H1 (cell line): ENCODE results near the gene SOX6. TPM values are rescaled to one million over a fixed set of nuclear protein-coding genes. Genes with fewer than 3 reads are reported as not detected.

Source experiments
- CTCF ChIA-PET: fragments of 300-600 bp; sonication (Branson Sonifier 250); formaldehyde crosslinking; loops from one replicate; lab custom pipeline; 2021; ENCODE audit not compliant: partially characterized antibody; lab: Charles Lee
- POLR2A ChIA-PET: fragments of 300-600 bp; sonication (Branson Sonifier 250); formaldehyde crosslinking; loops from one replicate; lab custom pipeline; 2021; ENCODE audit warnings: inconsistent platforms; ENCODE audit not compliant: partially characterized antibody; lab: Charles Lee
- DNase-seq, 2 experiments: peaks; one replicate each; pipeline versions ENCODE4 v3.0.0 to v3.0.0-alpha.2; 2010 to 2022; ENCODE audit warnings: low spot score in 2 of 2, low read depth in 1 of 2, mixed read lengths in 1 of 2
- FAIRE-seq: peaks from 2 replicates; lab custom pipeline; 2011; peaks lifted over from hg19 to GRCh38; lab: Jason Lieb, UNC
- H2AFZ ChIP-seq: 2 replicates; pipeline ENCODE4 v1.8.1; 2012; ENCODE audit warnings: low read length, inconsistent platforms
- H2AK5ac ChIP-seq: 2 replicates; pipeline ENCODE4 v1.6.1; 2013; ENCODE audit warnings: low read depth, low read length
- H2BK120ac ChIP-seq: replicated peaks from 2 replicates; pipeline ENCODE3; 2013; ENCODE audit warnings: low read depth, low read length, inconsistent platforms
- H2BK12ac ChIP-seq: 2 replicates; pipeline ENCODE4 v1.6.1; 2013; ENCODE audit warnings: low read depth, low read length
- H2BK15ac ChIP-seq: 2 replicates; pipeline ENCODE4 v1.6.1; 2013; ENCODE audit warnings: low read length
- H2BK20ac ChIP-seq: 2 replicates; pipeline ENCODE4 v1.6.1; 2013; ENCODE audit warnings: low read length
- H2BK5ac ChIP-seq: 2 replicates; pipeline ENCODE4 v1.6.1; 2013; ENCODE audit warnings: low read depth, low read length
- H3K14ac ChIP-seq: 2 replicates; pipeline ENCODE4 v1.6.1; 2013; ENCODE audit warnings: inconsistent platforms; ENCODE audit not compliant: insufficient read length
- H3K18ac ChIP-seq: 2 replicates; pipeline ENCODE4 v1.6.1; 2013; ENCODE audit warnings: low read length; ENCODE audit errors: extremely low read depth
- H3K23ac ChIP-seq: 2 replicates; pipeline ENCODE4 v1.6.1; 2013; ENCODE audit warnings: inconsistent platforms; ENCODE audit not compliant: insufficient read length
- H3K23me2 ChIP-seq: 2 replicates; pipeline ENCODE4 v1.6.1; 2013; ENCODE audit warnings: low read depth, low read length
- H3K27ac ChIP-seq: 2 replicates; pipeline ENCODE4 v1.6.1; 2011; ENCODE audit warnings: low read depth, low read length, inconsistent platforms
- H3K27me3 ChIP-seq, 4 experiments: replicated peaks in 1 of 4; 1 replicate in 1 of 4; 2 replicates in 3 of 4; pipeline versions ENCODE4 v1.6.1 to v1.8.1; 2011 to 2013; ENCODE audit warnings: low read length in 3 of 4, mild to moderate bottlenecking in 3 of 4, inconsistent platforms in 2 of 4, mixed read lengths in 2 of 4, moderate library complexity in 1 of 4; ENCODE audit not compliant: control insufficient read depth in 3 of 4, insufficient read depth in 3 of 4; ENCODE audit errors: extremely low read depth in 1 of 4
- H3K36me3 ChIP-seq, 4 experiments: 2 replicates each; pipeline versions ENCODE4 v1.6.1 to v1.8.1; 2011 to 2013; ENCODE audit warnings: mild to moderate bottlenecking in 4 of 4, low read length in 3 of 4, moderate library complexity in 2 of 4, control low read depth in 1 of 4, inconsistent platforms in 1 of 4; ENCODE audit not compliant: insufficient read depth in 4 of 4, control insufficient read depth in 2 of 4
- H3K4ac ChIP-seq: replicated peaks from 2 replicates; pipeline ENCODE3; 2013; ENCODE audit warnings: low read length, low read depth, mixed read lengths, inconsistent platforms; ENCODE audit not compliant: insufficient read length
- H3K4me1 ChIP-seq, 4 experiments: replicated peaks in 1 of 4; 1 replicate in 1 of 4; 2 replicates in 3 of 4; pipeline versions ENCODE4 v1.6.1 to v1.8.1; 2011 to 2013; ENCODE audit warnings: low read length in 3 of 4, inconsistent platforms in 2 of 4, mixed read lengths in 1 of 4; ENCODE audit not compliant: insufficient read depth in 4 of 4, control insufficient read depth in 3 of 4
- H3K4me2 ChIP-seq, 2 experiments: 2 replicates each; pipeline versions ENCODE4 v1.6.1 to v1.8.1; 2011 to 2013; ENCODE audit warnings: low read depth in 2 of 2, low read length in 2 of 2, control low read depth in 1 of 2, inconsistent platforms in 1 of 2, mild to moderate bottlenecking in 1 of 2; ENCODE audit not compliant: insufficient read depth in 1 of 2
- H3K4me3 ChIP-seq, 4 experiments: fragments of 200-600, 300-600 bp in 1 of 4; sonication (generic), shearing (Covaris generic), sonication (Bioruptor Twin) in 1 of 4; 2 replicates each; pipeline versions ENCODE4 v1.5.1 to v1.8.1; 2011 to 2016; ENCODE audit warnings: low read length in 4 of 4, low read depth in 3 of 4, control low read depth in 2 of 4, inconsistent platforms in 2 of 4, mild to moderate bottlenecking in 2 of 4, mixed read lengths in 1 of 4, moderate library complexity in 1 of 4; ENCODE audit not compliant: insufficient read depth in 2 of 4; ENCODE audit errors: extremely low read depth in 1 of 4
- H3K56ac ChIP-seq: replicated peaks from 2 replicates; pipeline ENCODE3; 2013; ENCODE audit warnings: low read depth, mild to moderate bottlenecking, mixed read lengths, low read length, inconsistent platforms; ENCODE audit not compliant: insufficient read length
- H3K79me1 ChIP-seq: 2 replicates; pipeline ENCODE4 v1.6.1; 2013; ENCODE audit warnings: low read depth, low read length, control low read depth
- H3K79me2 ChIP-seq, 2 experiments: 2 replicates each; pipeline versions ENCODE4 v1.6.1 to v1.8.1; 2012 to 2013; ENCODE audit warnings: low read length in 2 of 2, mild to moderate bottlenecking in 2 of 2, inconsistent platforms in 1 of 2; ENCODE audit not compliant: insufficient read depth in 2 of 2, control insufficient read depth in 1 of 2
- H3K9ac ChIP-seq, 4 experiments: replicated peaks in 1 of 4; 1 replicate in 1 of 4; 2 replicates in 3 of 4; pipeline versions ENCODE4 v1.6.1 to v1.8.1; 2011 to 2013; ENCODE audit warnings: low read depth in 3 of 4, low read length in 3 of 4, control low read depth in 2 of 4, mild to moderate bottlenecking in 2 of 4, moderate library complexity in 2 of 4, inconsistent platforms in 1 of 4; ENCODE audit errors: extremely low read depth in 1 of 4
- H3K9me3 ChIP-seq, 2 experiments: 2 replicates each; pipeline versions ENCODE4 v1.6.1 to v1.8.1; 2012 to 2013; ENCODE audit warnings: mild to moderate bottlenecking in 2 of 2, moderate library complexity in 2 of 2, control low read depth in 1 of 2, inconsistent platforms in 1 of 2, low read depth in 1 of 2, low read length in 1 of 2, mixed read lengths in 1 of 2; ENCODE audit not compliant: insufficient read depth in 2 of 2
- H4K20me1 ChIP-seq, 2 experiments: replicated peaks in 1 of 2; 2 replicates each; pipeline versions ENCODE3 to v1.8.1; 2011 to 2013; ENCODE audit warnings: inconsistent platforms in 2 of 2, low read length in 2 of 2, mild to moderate bottlenecking in 1 of 2; ENCODE audit not compliant: insufficient read depth in 2 of 2, control insufficient read depth in 1 of 2
- H4K5ac ChIP-seq: 2 replicates; pipeline ENCODE4 v1.6.1; 2013; ENCODE audit warnings: low read length, low read depth, mixed read lengths, inconsistent platforms; ENCODE audit not compliant: insufficient read length
- H4K8ac ChIP-seq: 2 replicates; pipeline ENCODE4 v1.8.0; 2013; ENCODE audit warnings: mild to moderate bottlenecking, moderate library complexity, low read length, inconsistent platforms; ENCODE audit not compliant: insufficient read depth; ENCODE audit errors: extremely low read depth
- H4K91ac ChIP-seq: replicated peaks from 2 replicates; pipeline ENCODE3; 2013; ENCODE audit warnings: low read length, mixed read lengths, inconsistent platforms; ENCODE audit not compliant: insufficient read length
- ASH2L ChIP-seq: fragments of 200-600, 300-600 bp; sonication (generic); IDR thresholded peaks from one replicate; pipeline ENCODE4 v1.7.1; 2017; ENCODE audit warnings: low read length
- BRCA1 ChIP-seq: IDR thresholded peaks from 2 replicates; pipeline ENCODE4 v1.6.1; 2012; ENCODE audit warnings: low read depth, low read length, improper control_type of control experiment
- CHD1 ChIP-seq: IDR thresholded peaks from 2 replicates; pipeline ENCODE4 v1.6.1; 2012; ENCODE audit warnings: low read depth, low read length, improper control_type of control experiment
- CHD2 ChIP-seq: IDR thresholded peaks from 2 replicates; pipeline ENCODE4 v1.6.1; 2012; ENCODE audit warnings: low read length, improper control_type of control experiment
- KDM5A ChIP-seq: fragments of 200-600 bp; IDR thresholded peaks from 2 replicates; pipeline ENCODE4 v1.7.1; 2012; ENCODE audit warnings: mild to moderate bottlenecking, low read length, inconsistent platforms, mixed read lengths
- PHF8 ChIP-seq: fragments of 200-600 bp; sonication (generic); conservative IDR thresholded peaks from 2 replicates; pipeline ENCODE4 v1.7.1; 2012; ENCODE audit warnings: low read depth, mild to moderate bottlenecking, inconsistent platforms, low read length, moderate library complexity
- SIX5 ChIP-seq: IDR thresholded peaks from 2 replicates; pipeline ENCODE4 v1.6.1; 2011; ENCODE audit warnings: mild to moderate bottlenecking, low read depth, low read length
- SP2 ChIP-seq: IDR thresholded peaks from 2 replicates; pipeline ENCODE4 v1.6.1; 2012; ENCODE audit warnings: mild to moderate bottlenecking, low read length, inconsistent platforms
- WGBS, 2 experiments: shearing (Covaris generic) in 1 of 2; methylation state at CpG; one replicate each; pipeline versions ENCODE4 v1.1.6 to v1.1.7; 2013 to 2015; ENCODE audit warnings: low lambda C conversion rate in 2 of 2, mixed read lengths in 2 of 2, inconsistent platforms in 1 of 2, low coverage in 1 of 2, missing lambda C conversion rate in 1 of 2; ENCODE audit not compliant: insufficient replicate concordance in 2 of 2, insufficient coverage in 1 of 2, insufficient read length in 1 of 2; ENCODE audit errors: extremely low coverage in 1 of 2, missing lambda C conversion rate in 1 of 2; 5-methylcytosine and 5-hydroxymethylcytosine counted together
- polyA plus RNA-seq, 7 experiments: library from polyadenylated mRNA; depleted of rRNA in 3 of 7; stranded (reverse) in 5 of 7; unstranded in 2 of 7; fragments of >200 nt in 5 of 7; fragments of 200-250 nt in 2 of 7; gene quantifications; 1 replicate in 5 of 7; 2 replicates in 1 of 7; 4 replicates in 1 of 7; pipeline versions ENCODE4 v1.2.1 to v1.2.3, GENCODE V29; 2011 to 2013; ENCODE audit warnings: missing spikeins in 2 of 7, mixed read lengths in 2 of 7
- total RNA-seq: library from RNA; stranded (reverse); fragmentation: NEBNext Ultra II Directional; extraction: Animal tissue kit (Norgen Biotek cat#: 25700); gene quantifications from 2 replicates; pipeline ENCODE4 v1.2.1, GENCODE V29; 2021

The SOX6 gene
- total and polyA plus RNA-seq, 2 of the 8 experiments (the other 6 are each of a cell fraction or from before 2014, with no cell fraction given): 0.09 TPM; not detected in 1

- POLR2A ChIA-PET: no interaction called here
- WGBS, 2 experiments: 90% methylated on average over 2 of the region's 2 CpGs; no CpG with 5 or more reads in 1 of the 2 experiments
- DNase-seq: no peak
Observed at GRCh38 chr11:15988016-15988550, 368.3 kb downstream of the SOX6 start.

More at GRCh38 chr11:15988016-15988550, 368.3 kb downstream of the SOX6 start:
- H3K79me1 ChIP-seq: no peaks in the 10 kb centered on the region
- no peak overlapping the region for H2BK5ac ChIP-seq
- H2AFZ ChIP-seq: no peak overlapping the region
- H2BK120ac ChIP-seq: no peak overlapping the region
- H3K9ac ChIP-seq: no peak overlapping the region
- H3K27ac ChIP-seq: no peak overlapping the region
- H4K91ac ChIP-seq: no peak overlapping the region
- FAIRE-seq: no peak
- no peak overlapping the region for H2BK20ac ChIP-seq
- H3K56ac ChIP-seq: no peak overlapping the region
- no peaks in the 10 kb centered on the region for H3K79me2 ChIP-seq
- no peak overlapping the region for H3K14ac ChIP-seq
- H3K27me3 ChIP-seq: peaks cover 23 to 57% (median 41%) of the 10 kb centered on the region in 4 experiments
- peaks cover 2 to 4% of the 10 kb centered on the region in 2 experiments for H4K20me1 ChIP-seq
- no peak overlapping the region for H2BK12ac ChIP-seq
- no peak overlapping the region for H3K4ac ChIP-seq
- H4K5ac ChIP-seq: no peak overlapping the region
- no peaks in the 10 kb centered on the region for H3K36me3 ChIP-seq
- no peak for TF ChIP-seq BRCA1
- no peak for TF ChIP-seq ASH2L
- TF ChIP-seq SP2: no peak
- TF ChIP-seq SIX5: no peak
- no peak for TF ChIP-seq CHD1
- TF ChIP-seq CHD2: no peak
- no peak for TF ChIP-seq KDM5A
- no peak for TF ChIP-seq PHF8
- H2AK5ac ChIP-seq: no peak overlapping the region
- no peak overlapping the region for H3K18ac ChIP-seq
- H3K9me3 ChIP-seq: no peaks in the 10 kb centered on the region
- no peak overlapping the region for H3K23ac ChIP-seq
- H3K4me3 ChIP-seq: no peak overlapping the region
- H3K4me1 ChIP-seq: no peaks in the 10 kb centered on the region
- no peak overlapping the region; a peak in 1 of 4 replicates for H3K4me2 ChIP-seq
- CTCF ChIA-PET: interaction anchor here (0.7 to 4.5 kb wide), 33 partner anchors 9 to 661 kb away, joined by 3 to 58 read pairs (median 5); no protein-coding TSS in a partner anchor
- peaks cover 2% of the 10 kb centered on the region; the same call in 1 of the 2 replicates for H3K23me2 ChIP-seq
- H2BK15ac ChIP-seq: no peak overlapping the region
- no peak overlapping the region for H4K8ac ChIP-seq
